SK-N-MC (cell line): Measurements from ENCODE around the gene ZNF865.

Source experiments
- DNase-seq: peaks from one replicate; pipeline ENCODE4 v3.0.0-alpha.2; 2011; ENCODE audit warnings: low read depth, low spot score
- H3K27ac ChIP-seq: fragments of 200-600 bp; sonication (generic); 2 replicates; pipeline ENCODE4 v1.5.1; 2016; ENCODE audit warnings: mixed run types
- H3K36me3 ChIP-seq: fragments of 200-600 bp; sonication (generic); 2 replicates; pipeline ENCODE4 v1.6.1; 2017; ENCODE audit warnings: antibody characterized with exemption, low read length, mixed read lengths; ENCODE audit not compliant: insufficient read depth
- H3K4me3 ChIP-seq: fragments of 200-600 bp; sonication (generic); 2 replicates; pipeline ENCODE4 v1.5.1; 2016
- H3K9ac ChIP-seq: fragments of 200-600 bp; sonication (generic); 2 replicates; pipeline ENCODE4 v1.8.0; 2017; ENCODE audit warnings: mixed run types, mixed read lengths; ENCODE audit not compliant: insufficient read length
- H3K9me3 ChIP-seq: fragments of 200-600 bp; sonication (generic); 2 replicates; pipeline ENCODE4 v1.6.1; 2017; ENCODE audit warnings: low read depth, mild to moderate bottlenecking, antibody characterized with exemption, low read length, moderate library complexity, mixed read lengths
- EZH2 ChIP-seq: fragments of 200-600 bp; sonication (generic); IDR thresholded peaks from one replicate; pipeline ENCODE4 v1.6.1; 2017; ENCODE audit warnings: antibody characterized with exemption
- FOXP2 ChIP-seq: optimal IDR thresholded peaks from 2 replicates; pipeline ENCODE3; 2011; ENCODE audit warnings: mild to moderate bottlenecking, moderate library complexity; ENCODE audit not compliant: insufficient read depth; ENCODE audit errors: extremely low read length, control extremely low read depth
- POLR2AphosphoS5 ChIP-seq: IDR thresholded peaks from 2 replicates; pipeline ENCODE4 v1.6.1; 2012; ENCODE audit warnings: mild to moderate bottlenecking, low read depth, low read length, borderline replicate concordance

ZNF865 gene

GRCh38 chr19:55593096-55593772 lies 12.2 kb upstream of the ZNF865 start:
- H3K4me3 ChIP-seq = no peak overlapping the region
- DNase-seq = no peak
- no peak overlapping the region for H3K9ac ChIP-seq
- H3K9me3 ChIP-seq = no peaks in the 10 kb centered on the region
- no peak for TF ChIP-seq FOXP2
- no peak for TF ChIP-seq POLR2AphosphoS5
- no peak for TF ChIP-seq EZH2
- H3K27ac ChIP-seq = no peak overlapping the region
- peaks cover 28% of the 10 kb centered on the region for H3K36me3 ChIP-seq

DNA sequence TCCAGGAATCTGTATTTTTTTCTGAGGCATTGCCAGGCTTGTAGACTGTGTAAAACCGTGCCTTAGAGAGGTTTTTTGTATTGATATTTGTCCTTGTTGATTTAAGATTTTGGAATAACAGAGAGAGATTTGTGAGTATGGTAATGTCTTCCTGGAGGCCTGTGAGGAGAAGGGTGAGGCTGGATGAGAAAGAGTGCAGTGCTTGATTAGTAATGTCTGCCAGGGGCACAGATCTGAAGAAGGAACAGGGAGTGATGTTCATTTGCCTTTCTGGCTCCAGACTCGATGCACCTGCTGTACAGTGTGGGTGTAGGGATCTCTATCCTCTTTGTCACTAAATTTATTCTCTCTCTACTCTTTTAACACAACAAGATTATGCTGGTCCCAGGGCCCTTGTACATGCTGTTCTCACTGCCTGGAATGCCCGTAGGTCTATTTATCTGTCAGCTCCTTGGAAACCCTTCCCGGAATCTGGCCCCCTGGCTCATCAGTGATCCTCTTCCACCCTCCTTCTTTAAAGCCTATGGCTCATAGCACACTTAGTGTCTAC lies 10.4 kb upstream of the ZNF865 start:
- TF ChIP-seq FOXP2 (no peak), EZH2 (no peak), POLR2AphosphoS5 (no peak)
- Histone ChIP-seq H3K27ac (peak overlapping the region; percentile 57; the same call in 1 of the 2 replicates), H3K36me3 (peaks cover 28% of the 10 kb centered on the region), H3K9ac (no peak overlapping the region), H3K9me3 (no peaks in the 10 kb centered on the region), H3K4me3 (no peak overlapping the region)
- no peak for DNase-seq

DNA sequence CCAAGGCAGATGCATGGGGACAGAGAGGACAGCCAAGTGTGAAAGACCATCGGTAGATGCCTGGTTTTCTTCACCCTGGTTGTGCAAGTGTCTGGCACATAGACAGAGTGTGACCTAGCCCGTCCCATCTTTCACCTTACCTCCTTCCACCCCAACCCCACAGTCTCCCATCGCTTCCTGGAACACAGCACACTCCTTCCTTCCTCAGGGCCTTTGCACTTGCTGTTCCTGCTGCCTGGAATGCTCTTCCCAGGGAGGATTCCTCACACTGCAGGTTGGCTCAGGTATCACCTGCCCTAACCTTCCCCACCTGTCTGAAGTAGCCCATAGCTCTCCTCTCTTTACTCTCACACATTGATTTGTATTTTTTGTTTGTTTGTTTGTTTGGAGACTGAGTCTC lies 9.1 kb upstream of the ZNF865 start:
- H3K9me3 ChIP-seq = no peaks in the 10 kb centered on the region
- no peak overlapping the region for H3K9ac ChIP-seq
- no peak overlapping the region for H3K4me3 ChIP-seq
- H3K36me3 ChIP-seq = peaks cover 28% of the 10 kb centered on the region
- DNase-seq = no peak
- TF ChIP-seq POLR2AphosphoS5 = no peak
- no peak for TF ChIP-seq FOXP2
- no peak for TF ChIP-seq EZH2
- no peak overlapping the region for H3K27ac ChIP-seq

DNA sequence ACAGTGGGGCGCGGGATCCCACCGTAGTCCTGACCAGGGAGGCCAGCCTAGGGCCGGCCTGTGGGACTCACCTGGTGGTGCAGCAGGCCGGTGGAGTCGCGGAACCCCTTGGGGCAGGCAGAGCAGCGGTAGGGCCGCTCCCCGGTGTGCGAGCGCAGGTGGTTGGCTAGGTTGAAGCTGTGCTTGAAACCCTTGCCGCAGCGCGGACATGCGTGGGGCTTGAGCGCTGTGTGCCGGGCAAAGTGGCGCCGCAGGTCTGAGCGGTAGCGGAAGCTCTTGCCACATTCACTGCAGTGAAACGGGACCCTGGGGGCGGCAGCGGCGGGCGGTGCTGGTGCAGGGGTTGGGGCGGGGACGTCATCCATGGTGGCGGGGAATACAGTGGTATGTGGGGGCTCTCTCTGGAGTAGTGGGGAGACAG lies 7.9 kb upstream of the ZNF865 start:
- no peak for DNase-seq
- no peak for TF ChIP-seq FOXP2
- TF ChIP-seq POLR2AphosphoS5 = no peak
- TF ChIP-seq EZH2 = no peak
- Histone ChIP-seq H3K4me3 (no peak overlapping the region), H3K36me3 (peaks cover 28% of the 10 kb centered on the region), H3K9me3 (no peaks in the 10 kb centered on the region), H3K27ac (no peak overlapping the region), H3K9ac (no peak overlapping the region)

DNA sequence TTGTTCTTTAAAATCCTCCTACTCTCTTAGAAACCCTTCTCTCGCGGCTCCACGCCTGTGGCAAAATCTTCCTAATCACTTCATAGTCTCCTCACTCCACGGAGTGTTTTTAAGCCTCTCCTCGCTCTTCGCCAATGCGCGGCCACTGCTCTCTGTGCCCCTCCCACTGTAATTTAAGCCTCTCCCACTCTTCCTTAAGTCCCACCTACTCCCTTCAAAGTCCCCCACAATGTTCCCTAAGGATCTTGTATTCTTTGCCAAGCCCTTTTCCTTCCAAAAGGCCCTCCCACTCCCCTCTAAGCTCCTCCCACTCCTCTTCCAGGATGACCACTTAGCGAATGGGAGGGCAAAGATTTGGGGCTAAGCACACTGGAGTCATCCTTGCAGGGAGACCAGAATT lies 7.4 kb upstream of the ZNF865 start:
- DNase-seq = no peak
- TF ChIP-seq FOXP2 (no peak), EZH2 (no peak)
- Histone ChIP-seq H3K9ac (no peak overlapping the region), H3K9me3 (no peaks in the 10 kb centered on the region), H3K36me3 (peaks cover 28% of the 10 kb centered on the region), H3K27ac (peak overlapping the region; percentile 76), H3K4me3 (peak overlapping the region; percentile 72)

GRCh38 chr19:55598719-55599467 lies 6.6 kb upstream of the ZNF865 start:
- H3K36me3 ChIP-seq = peaks cover 28% of the 10 kb centered on the region
- peak overlapping the region; percentile 99 for H3K27ac ChIP-seq
- TF ChIP-seq POLR2AphosphoS5 = peak; percentile 40; the same call in 1 of the 2 replicates
- TF ChIP-seq FOXP2 = no peak
- H3K4me3 ChIP-seq = peak overlapping the region; percentile 100
- peak overlapping the region; percentile 98 for H3K9ac ChIP-seq
- no peaks in the 10 kb centered on the region for H3K9me3 ChIP-seq
- DNase-seq = peak; percentile 99

GRCh38 chr19:55599468-55599841 lies 6.0 kb upstream of the ZNF865 start, which contains the start of gene FIZ1:
Gene FIZ1, minus strand, starts transcription at chr19:55599517. Its CDS starts 1,652 bp downstream, at chr19:55597865.
- TF ChIP-seq POLR2AphosphoS5 (peak; percentile 48), EZH2 (no peak), FOXP2 (no peak)
- peaks cover 28% of the 10 kb centered on the region for H3K36me3 ChIP-seq
- H3K4me3 ChIP-seq = peak within 1 kb of the TSS; percentile 100
- peak within 1 kb of the TSS; percentile 99 for H3K27ac ChIP-seq
- H3K9ac ChIP-seq = peak within 1 kb of the TSS; percentile 98
- H3K9me3 ChIP-seq = no peaks in the 10 kb centered on the region
- DNase-seq = peak; percentile 96
